Lung microvascular endothelial cell (primary cell): Measurements from ENCODE around the gene MAP4K4. TPM values are rescaled to one million over a fixed set of nuclear protein-coding genes. Genes with fewer than 3 reads are reported as not detected.

Source experiments
- DNase-seq, 2 donors: peaks; one replicate each; pipeline versions ENCODE4 v3.0.0 to v3.0.0-alpha.2; 2010; ENCODE audit warnings: low read depth in 2 of 2
- total RNA-seq: library from RNA; depleted of rRNA; stranded (reverse); fragments of >200 nt; gene quantifications from 2 replicates; pipeline ENCODE4 v1.2.1, GENCODE V29; 2014

The MAP4K4 gene
- total RNA-seq, 1 donor from 2014 or later, result 67.1 TPM

DNA sequence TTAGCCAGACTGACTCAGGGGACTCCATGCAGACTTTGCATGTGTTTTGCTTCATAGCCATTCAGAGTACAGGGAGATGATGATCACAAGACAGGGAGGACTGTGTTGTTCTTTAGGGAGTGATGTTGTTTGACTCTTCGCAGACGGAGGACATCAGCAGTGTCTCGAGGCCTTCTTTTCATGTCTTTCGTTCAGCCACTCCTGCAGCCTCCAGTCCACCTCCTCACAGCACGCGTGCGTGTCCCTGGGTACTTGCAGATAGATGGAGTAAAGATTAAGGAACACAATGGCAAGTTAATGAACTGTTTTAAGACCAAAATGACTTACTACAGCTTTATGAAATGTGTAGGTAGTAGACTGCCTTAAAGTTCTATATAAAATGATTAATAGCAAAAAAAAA is 114.7 kb downstream of the MAP4K4 start:
- no peak for DNase-seq

- no peak for DNase-seq
Observed at GRCh38 chr2:101814752-101815151, 117.2 kb downstream of the MAP4K4 start.

- no peak for DNase-seq
Observed at GRCh38 chr2:101815154-101815553, 117.6 kb downstream of the MAP4K4 start.

GRCh38 chr2:101815739-101816391 is 118.4 kb downstream of the MAP4K4 start:
- DNase-seq, result peak in 1 of 2 donors; percentile 40

DNA sequence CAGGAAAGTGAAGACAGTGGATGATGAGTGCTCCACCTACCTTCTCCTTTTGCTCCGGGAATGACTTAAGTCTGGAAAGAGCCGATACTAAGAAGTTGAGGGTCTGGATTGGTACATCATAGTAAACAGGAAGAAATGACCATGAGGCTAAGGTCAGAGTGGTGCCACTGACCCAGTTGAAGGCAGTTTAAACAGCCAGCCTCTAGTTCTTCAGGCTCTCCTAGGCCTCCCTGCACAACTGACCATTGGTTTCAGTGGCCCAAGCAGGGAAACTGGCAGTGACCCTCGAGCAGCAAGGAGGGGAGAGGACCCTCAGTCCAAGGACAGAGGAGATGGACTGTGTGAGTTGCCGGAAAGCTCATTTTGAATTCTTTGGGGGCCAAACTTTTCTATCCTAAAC is 119.1 kb downstream of the MAP4K4 start:
- DNase-seq, result peak in 1 of 2 donors; percentile 47

GRCh38 chr2:101817481-101817880 is 120.0 kb downstream of the MAP4K4 start:
- no peak for DNase-seq

DNA sequence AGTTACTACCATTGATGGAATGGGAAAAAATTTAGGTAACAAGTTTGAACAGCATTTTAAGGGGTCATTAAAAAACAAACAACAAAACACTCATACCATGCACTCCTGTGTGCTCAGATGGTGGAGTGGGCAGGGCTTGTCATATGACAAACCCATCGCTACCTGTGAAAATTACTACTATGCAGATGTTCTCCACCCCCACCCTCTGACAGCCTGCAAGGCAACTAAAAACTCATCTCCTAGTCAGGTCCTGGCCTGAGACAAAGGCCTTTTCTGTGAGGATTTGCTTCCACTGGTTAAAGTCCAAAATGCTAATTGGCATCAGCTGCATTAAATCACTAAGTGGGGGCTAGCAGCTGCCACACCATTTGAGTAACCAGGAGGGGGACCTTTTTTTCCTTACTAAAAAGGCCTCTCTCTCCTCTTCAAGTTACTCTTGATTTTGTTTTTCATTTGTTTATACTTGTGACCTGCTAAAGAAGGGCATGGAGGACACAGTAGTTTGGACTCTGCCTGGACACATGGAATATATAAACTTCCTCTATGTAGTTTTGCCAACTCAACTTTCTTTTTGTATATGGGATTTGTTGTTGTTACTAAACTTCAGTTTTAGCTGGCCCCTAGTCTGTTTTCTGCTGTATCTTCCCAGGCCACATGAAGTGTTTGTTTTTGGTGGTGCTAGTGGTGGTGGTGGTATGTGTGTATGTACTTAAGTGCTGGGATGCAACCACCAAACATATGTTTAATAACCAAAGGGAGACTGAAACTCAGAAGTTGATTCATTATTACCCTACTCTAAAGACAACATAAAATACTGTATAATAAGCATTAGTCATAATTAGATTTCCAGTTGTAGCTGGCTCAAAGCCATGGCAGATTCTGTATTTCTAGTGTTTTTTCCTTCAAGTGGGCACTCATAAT is 121.3 kb downstream of the MAP4K4 start:
- DNase-seq, result peak; percentile 29 to 61

DNA sequence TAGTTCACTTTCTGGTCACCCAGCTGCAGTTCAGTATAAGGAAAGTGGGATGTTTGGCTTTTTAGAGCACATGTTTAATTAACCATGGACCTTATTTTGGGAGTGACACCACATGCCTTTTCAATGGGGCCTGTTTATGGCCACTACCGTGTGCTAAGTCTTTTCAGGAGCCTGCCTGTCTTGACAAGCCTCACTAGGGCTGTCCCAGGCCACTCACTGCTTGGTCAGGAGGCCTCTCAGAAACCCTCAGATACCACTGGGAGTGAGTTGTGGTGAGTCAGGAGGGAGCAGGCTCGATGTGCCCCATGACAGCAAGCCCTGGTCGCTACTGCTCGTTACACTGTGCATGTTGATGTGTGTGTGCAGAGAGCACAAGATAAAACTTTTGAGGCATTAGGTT is 123.0 kb downstream of the MAP4K4 start:
- DNase-seq, result peak in 1 of 2 donors; percentile 70

- no peak for DNase-seq
Observed at GRCh38 chr2:101821059-101821805, 123.7 kb downstream of the MAP4K4 start.

GRCh38 chr2:101821828-101822458 is 124.4 kb downstream of the MAP4K4 start:
- DNase-seq, result no peak

- peak; percentile 77 to 92 for DNase-seq
Observed at GRCh38 chr2:101823347-101823791, 125.9 kb downstream of the MAP4K4 start.

DNA sequence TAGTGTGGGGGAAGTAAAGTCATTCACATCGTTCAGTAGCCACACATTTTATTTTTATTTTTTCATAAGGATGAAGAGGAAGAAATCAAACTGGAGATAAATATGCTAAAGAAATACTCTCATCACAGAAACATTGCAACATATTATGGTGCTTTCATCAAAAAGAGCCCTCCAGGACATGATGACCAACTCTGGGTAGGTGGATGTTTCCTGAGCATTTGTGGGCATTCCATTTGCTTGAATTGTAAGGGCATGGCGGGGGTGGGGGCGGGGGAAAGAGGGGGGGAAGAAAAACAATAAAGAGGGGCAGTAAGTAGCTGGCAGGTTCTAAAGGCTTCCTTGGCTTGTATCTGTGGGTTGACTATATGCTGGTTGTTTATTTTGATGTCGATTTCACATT is 126.4 kb downstream of the MAP4K4 start:
- DNase-seq, result peak in 1 of 2 donors; percentile 30

DNA sequence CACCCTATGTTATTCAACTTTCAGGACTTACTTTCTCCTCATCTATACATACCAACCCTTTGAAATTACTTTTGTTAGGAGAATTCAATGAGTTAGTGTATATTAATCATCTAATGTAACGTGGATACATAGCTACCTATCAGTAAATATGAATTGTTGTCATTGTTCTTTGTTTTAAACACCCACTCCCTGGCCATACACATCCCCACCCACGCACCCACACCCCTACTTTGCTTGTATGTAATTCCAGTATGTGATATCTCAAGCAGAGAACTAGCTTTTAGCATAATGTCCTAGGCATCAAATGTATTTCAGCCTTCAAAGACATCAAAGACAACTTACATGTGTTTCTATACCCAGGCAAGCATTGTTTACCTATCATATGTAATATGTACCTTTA is 129.2 kb downstream of the MAP4K4 start:
- no peak for DNase-seq

GRCh38 chr2:101827246-101827645 is 129.7 kb downstream of the MAP4K4 start:
- DNase-seq, result peak in 1 of 2 donors; percentile 78

GRCh38 chr2:101828257-101828656 is 130.8 kb downstream of the MAP4K4 start:
- no peak for DNase-seq

DNA sequence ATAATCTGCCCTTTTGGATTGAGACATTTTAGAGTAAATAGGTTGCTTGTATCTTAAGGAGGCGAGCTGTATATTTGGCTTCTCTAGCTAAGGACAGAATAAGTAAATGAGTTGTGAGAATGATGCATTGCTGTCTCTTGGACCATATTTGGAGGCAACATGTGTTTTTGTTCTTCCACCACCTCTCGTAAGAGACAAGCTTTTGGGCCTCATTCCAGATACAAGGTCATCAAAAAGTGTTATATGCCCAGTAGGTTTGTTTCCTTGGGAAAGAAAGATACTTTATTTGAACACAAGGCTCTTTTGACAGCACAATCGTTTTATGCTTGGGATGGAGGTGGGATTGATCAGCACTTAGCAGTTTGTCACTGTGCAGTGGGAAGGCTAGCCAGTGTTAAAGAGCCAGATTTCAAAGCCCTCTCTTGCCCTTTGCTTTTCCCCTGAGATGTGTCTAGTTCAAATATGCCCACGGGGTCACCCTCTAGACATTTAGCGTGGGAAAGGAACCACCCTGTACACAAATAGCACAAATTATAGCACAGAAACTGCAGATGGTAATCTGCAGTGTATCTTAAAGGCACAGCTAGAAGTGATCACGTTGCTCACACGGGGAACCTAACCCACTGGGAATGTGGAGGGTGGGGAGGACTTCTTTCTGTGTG is 131.3 kb downstream of the MAP4K4 start:
- no peak for DNase-seq

DNA sequence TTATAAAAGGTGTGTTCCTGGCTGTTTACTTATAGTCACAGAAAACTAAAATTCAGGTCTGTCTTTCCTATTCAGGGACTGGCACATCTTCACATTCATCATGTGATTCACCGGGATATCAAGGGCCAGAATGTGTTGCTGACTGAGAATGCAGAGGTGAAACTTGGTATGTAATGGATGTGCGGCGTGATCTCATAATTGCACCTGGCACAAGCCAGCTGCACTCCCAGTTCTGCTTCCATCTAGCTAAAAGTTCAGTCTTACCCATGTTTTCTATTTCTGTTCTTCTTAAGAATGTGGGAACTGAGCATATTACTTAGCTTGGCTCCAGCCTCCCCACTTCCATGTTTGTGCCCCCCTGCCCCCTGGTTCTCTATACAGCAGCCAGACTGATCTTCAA is 131.9 kb downstream of the MAP4K4 start:
- DNase-seq, result no peak

- DNase-seq, result peak in 1 of 2 donors; percentile 23
Observed at GRCh38 chr2:101830146-101830545, 132.6 kb downstream of the MAP4K4 start.

- peak in 1 of 2 donors; percentile 81 for DNase-seq
Observed at GRCh38 chr2:101830555-101830954, 133.0 kb downstream of the MAP4K4 start.

GRCh38 chr2:101831351-101831865 is 133.9 kb downstream of the MAP4K4 start:
- peak; percentile 79 to 82 for DNase-seq

GRCh38 chr2:101832114-101832513 is 134.6 kb downstream of the MAP4K4 start:
- peak in 1 of 2 donors; percentile 28 for DNase-seq
